Fibroblast of skin of right biceps (primary cell): ENCODE data around the gene PI4KA.
A peak's percentile ranks its signal among the peaks of the same experiment; 100 is the strongest.
"Not testable (repeated sequence)": the region's sequence is repeated elsewhere in the genome, so short reads cannot be mapped to it uniquely, and the experiment has no call there.

ENCODE experiments used
- DNase-seq: peaks from one replicate; pipeline ENCODE4 v3.0.0-alpha.2; 2013

Gene PI4KA

GRCh38 chr22:20745119-20745518 is 113.5 kb downstream of the PI4KA start:
- DNase-seq = no peak

DNA sequence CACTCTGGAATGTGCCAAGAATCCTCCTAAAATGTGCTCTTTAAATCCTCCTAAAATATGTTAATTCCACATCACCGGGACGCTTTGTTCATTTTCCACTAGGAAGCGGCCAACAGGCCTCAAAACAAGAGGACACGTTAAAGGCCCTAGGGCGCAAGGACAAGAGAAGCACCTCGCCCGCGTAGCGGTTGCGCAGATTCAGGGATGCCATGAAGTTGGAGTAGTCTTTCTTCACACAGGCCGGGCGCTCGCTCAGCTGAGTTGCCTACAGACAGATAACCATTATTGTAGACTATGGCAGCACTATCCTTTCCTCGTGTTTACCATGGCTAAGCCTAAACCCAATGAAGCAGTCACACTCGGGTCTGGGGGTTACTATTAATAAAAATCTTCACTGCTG is 114.2 kb downstream of the PI4KA start:
- no peak for DNase-seq

- no peak for DNase-seq
Observed at GRCh38 chr22:20742764-20743163, 115.8 kb downstream of the PI4KA start.

GRCh38 chr22:20741634-20742581 is 116.7 kb downstream of the PI4KA start:
- DNase-seq = peak; percentile 19

GRCh38 chr22:20741008-20741633 is 117.5 kb downstream of the PI4KA start:
- no peak for DNase-seq

DNA sequence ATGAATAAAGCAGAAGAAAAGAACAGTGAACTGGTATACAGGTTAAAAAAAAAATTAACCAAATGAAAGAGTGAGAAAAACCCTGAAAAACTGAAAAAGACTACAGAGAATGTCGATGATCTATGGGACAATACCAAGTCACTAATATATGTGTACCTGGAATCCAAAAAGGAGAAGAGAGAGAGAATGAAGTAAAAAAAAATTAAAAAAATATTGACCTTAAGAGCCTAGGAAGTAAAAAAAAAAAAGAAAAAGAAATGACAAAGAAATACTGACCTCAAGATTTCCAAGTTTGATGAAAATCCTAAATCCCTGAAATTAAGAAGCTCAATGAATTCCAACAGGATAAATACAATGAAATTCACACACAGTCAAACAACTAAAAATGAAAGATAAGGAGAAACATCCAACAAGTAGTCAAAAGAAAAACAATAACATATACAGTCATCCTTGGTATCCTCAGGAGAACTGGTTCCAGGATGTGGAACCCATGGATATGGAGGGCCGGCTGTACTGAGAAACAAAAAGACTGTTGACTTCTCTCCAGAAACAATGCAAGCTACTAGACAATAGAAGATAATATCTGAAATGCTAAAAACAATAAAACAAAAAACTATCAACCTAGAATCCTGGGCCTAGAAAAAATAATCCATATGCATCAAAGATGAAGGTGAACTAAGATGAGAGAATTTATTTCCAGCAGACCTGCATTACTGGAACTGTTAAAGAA is 118.2 kb downstream of the PI4KA start:
- DNase-seq = no peak

GRCh38 chr22:20738394-20739089 is 120.1 kb downstream of the PI4KA start:
- DNase-seq = no peak

- DNase-seq = not testable (repeated sequence)
Observed at GRCh38 chr22:20736891-20737290, 121.7 kb downstream of the PI4KA start.

DNA sequence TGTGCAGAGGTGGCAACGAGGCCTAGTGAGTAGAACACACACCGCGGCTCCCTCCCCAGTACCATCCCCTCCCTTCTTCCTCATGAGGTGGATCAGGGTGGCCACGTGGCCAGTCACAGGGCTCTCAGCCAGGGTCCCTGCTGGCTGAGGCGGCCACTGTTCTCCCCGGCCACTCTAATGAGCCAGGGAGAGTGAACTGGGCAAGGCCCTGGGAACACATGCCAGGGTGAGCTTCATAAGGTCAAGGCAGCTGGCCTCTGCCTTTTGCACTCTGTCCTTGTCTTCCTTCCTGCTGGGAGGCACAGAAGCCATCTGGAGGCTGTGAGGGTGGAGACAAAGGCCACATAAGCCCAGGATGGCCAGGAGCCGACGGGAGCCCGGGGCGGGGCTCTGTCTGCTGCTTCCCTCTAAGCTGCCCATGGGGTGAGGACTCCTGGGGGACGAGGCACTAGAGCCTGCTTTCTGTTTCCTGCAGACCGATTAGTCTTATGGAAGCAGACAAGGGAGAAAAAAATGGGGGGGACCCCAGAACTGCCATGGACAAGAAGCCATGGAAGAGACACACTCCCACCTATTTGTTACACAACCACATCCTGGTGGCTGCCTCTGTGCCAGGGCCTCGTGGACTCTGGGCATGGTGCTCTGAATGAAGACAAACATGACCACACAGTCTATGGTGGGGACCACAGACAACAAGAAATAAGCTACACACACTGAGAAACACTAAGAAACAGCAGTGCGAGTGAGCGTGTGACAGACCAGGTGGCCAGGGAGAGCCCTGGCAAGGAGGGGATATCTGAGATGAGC is 123.1 kb downstream of the PI4KA start:
- DNase-seq = not testable (repeated sequence)

DNA sequence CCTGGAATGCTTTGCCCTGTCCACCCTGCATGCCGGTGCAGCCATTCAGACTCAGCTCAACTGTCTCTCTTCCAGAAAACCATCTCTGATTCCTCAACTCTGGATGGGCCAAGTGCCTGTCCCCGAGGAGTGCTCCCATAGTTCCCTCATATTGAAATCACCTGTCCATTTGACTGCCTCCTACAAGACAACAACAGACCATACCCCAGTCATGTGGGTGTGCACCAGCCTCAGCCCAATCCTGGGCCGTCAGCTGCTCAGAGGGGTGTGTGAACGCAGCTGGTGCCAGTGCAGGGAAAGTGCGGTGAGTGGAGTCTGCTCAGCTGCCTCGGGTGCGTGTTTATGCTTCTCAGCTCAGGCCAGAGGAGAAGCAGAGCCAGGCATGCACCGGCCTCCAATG is 126.2 kb downstream of the PI4KA start:
- DNase-seq = not testable (repeated sequence)

GRCh38 chr22:20729194-20729593 is 129.4 kb downstream of the PI4KA start:
- DNase-seq = no peak

DNA sequence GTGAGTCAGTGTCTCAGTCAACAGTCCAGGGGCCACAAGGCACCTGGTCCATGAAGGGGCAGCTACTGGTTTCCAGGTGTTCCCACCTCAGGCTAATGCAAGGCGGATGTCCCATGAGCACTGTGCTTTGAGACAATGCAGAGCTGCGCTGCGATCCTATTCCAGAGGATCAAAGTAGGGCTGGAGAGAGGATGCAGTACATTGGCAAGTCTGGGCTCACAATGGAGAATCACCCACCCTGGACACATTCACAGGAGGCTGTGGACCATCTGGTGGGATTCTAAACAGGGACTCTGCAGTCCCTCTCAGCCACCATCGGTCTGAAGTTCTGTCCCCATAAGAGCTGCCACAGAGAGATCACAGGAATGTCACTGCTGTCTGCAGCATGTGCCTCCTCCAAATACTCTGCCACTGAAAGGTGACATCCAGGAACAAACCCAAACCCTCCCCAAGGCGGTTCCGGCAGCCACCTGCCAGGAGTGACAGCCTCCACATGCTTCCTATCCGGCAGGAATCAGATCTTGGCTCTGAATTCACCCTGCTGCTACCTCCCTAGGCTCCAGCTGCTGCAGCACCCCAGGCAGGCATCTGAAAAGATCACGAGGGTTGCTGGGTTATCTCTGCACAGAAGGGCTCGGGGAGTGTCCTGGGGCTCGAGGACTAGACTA is 130.0 kb downstream of the PI4KA start:
- DNase-seq = no peak

DNA sequence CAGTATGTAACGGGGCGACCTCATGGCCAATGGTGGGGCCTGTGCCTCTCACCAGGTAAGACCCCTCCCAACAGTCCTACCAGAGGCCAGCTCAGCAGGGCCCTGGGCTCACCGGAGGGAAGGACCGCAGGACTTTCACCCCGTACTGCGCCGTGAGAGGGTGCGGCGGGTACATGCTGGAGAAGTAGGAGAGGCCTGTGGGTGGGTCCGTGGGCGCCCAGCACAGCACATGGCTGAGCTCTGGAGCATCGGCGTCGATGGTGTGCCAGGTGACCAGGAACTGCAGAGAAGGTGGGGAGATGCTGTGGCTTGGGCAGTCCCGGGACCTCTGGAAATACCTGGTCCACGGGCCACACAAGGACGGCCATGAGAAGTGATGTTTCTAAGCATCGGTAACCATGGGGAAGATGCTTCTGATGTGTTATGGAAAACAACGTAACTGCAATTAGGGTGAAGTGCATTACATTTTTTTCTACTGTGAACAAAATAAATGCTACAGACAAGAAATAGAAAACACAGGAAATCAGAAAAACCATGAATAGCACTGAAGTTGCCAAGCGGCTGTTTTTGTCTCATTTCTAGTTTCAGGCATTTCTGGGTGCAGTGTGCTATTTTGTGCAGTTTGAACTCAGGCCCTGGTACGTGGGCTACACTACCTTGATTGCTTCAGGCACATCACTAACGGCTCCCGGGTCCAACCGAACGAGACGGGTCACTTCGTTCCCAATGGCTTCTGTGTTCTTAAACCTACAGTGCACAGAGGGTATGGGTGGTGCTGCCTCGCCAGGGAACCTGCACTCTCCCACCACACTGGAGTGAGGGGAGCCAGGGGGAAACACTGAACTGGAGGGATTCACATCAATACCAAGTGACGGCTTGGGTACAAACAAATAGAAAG is 131.2 kb downstream of the PI4KA start:
- DNase-seq = no peak

DNA sequence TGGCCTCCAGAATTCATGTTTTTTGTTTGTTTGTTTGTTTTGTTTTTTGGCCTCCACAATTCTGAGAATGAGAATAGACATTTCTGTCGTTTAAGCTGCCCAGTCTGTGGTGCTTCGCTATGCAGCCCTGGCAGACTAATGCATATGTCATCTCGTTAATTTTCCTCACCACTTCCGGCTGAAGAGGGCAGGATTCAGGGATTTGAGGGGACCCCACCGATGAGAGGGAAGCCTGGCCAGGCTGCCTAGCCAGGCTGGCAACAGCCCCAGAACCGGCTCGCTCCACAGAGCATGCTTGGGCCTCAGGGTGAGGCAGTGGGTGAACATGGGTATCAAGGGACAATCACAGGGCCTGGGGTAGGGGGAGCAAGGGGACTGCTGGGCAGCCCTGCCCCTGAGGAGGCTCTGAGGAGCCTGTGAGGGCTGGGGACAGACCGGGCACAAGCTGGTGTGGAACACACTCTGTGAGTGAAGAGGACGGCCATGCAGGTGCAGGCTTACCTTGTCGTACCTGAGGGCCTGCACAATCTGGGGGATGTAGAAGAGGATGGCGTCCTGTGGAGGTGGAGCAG is 132.5 kb downstream of the PI4KA start:
- DNase-seq = peak; percentile 23

GRCh38 chr22:20724676-20725454 is 133.7 kb downstream of the PI4KA start:
- no peak for DNase-seq

- no peak for DNase-seq
Observed at GRCh38 chr22:20721409-20722218, 137.0 kb downstream of the PI4KA start.

DNA sequence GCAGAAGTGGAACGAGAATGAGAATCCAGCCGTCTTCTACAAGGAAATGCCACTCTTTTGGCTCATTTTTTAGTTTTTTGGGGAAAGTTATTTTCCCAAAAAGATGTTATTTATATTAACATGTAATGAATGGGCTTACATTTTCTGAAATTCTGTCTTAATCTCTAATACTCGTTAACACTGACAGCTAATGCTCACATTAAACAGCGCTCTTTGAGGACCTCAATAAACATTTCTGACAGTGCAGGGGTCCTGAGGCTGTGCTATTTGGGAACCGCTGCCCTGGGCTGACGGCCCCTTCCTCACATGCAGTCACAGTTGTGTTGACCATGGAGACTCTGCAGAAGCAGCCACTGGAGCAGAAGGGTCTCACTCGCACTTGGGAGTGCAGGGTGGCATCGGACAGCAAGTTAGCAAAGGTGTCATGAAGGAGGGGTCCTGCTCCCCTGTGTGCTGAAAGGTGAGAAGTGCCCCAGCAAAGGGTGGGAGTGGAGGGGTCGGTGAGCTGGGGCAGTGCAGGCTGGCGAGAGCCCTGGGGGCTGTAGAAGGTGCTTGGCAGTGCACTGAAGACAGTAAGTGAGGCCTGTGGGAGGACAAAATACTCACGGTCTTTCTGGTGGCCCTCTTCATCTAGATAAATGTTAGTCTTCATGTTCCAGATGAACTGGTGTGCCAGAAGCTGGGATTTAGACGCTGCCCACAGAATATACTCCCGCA is 137.8 kb downstream of the PI4KA start:
- no peak for DNase-seq

GRCh38 chr22:20718727-20719126 is 139.9 kb downstream of the PI4KA start:
- not testable (repeated sequence) for DNase-seq
